Breast epithelium (tissue), 4 donors: ENCODE results near the gene ARX. TPM values are rescaled to one million over a fixed set of nuclear protein-coding genes. Genes with fewer than 3 reads are reported as not detected.

Experiments used
- DNase-seq, 2 donors: peaks; one replicate each; pipeline ENCODE4 v3.0.0-alpha.2; 2019; ENCODE audit warnings: low spot score in 2 of 2
- H3K27ac ChIP-seq, 2 donors: fragments of 200-600 bp; sonication (generic) in 1 of 2; one replicate each; pipeline ENCODE4 v1.5.1; 2016 to 2019; ENCODE audit warnings: mild to moderate bottlenecking in 1 of 2
- H3K27me3 ChIP-seq, 2 donors: fragments of 200-600 bp; sonication (generic) in 1 of 2; one replicate each; pipeline versions ENCODE4 v1.5.1 to v1.6.0; 2017 to 2019; ENCODE audit warnings: control low read depth in 1 of 2, mild to moderate bottlenecking in 1 of 2
- H3K36me3 ChIP-seq: fragments of 200-600 bp; one replicate; pipeline ENCODE4 v1.5.1; 2019
- H3K4me1 ChIP-seq, 2 donors: fragments of 200-600 bp; sonication (generic); one replicate each; pipeline ENCODE4 v1.5.1; 2016 to 2019; ENCODE audit warnings: control low read depth in 1 of 2
- H3K4me3 ChIP-seq, 3 donors: fragments of 200-600 bp; sonication (generic); 1 replicate in 2 of 3; 2 replicates in 1 of 3; pipeline ENCODE4 v1.5.1; 2016 to 2019; ENCODE audit warnings: mild to moderate bottlenecking in 3 of 3, moderate library complexity in 2 of 3
- H3K9me3 ChIP-seq, 2 donors: fragments of 200-600 bp; sonication (generic) in 1 of 2; one replicate each; pipeline ENCODE4 v1.5.1; 2016 to 2019; ENCODE audit warnings: control low read depth in 1 of 2
- POLR2A ChIP-seq: fragments of 450-650 bp; IDR thresholded peaks from one replicate; pipeline ENCODE4 v1.6.1; 2016; ENCODE audit warnings: antibody characterized with exemption, mild to moderate bottlenecking, moderate library complexity
- POLR2AphosphoS5 ChIP-seq, 3 donors: sonication (generic); formaldehyde crosslinking; IDR thresholded peaks; one replicate each; pipeline ENCODE4 v1.6.1; 2017; ENCODE audit warnings: antibody characterized with exemption in 3 of 3
- intact Hi-C: fragments of 100-400 bp; cut with DNase I; formaldehyde crosslinking; loops from one replicate; pipeline ENCODE4 v1.15.1; 2023; ENCODE audit warnings: low total_unique reads
- total RNA-seq, 3 donors: library from RNA; depleted of rRNA; stranded (reverse); fragments of >200 nt; gene quantifications; one replicate each; pipeline ENCODE4 v1.1.0, GENCODE V29; 2016
- TF ChIP-seq, protein P1 (sequence below), 3 donors: fragments of 450-650 bp; IDR thresholded peaks; one replicate each; pipeline ENCODE4 v1.5.1; 2016 to 2017; ENCODE audit warnings: antibody characterized with exemption in 3 of 3, mild to moderate bottlenecking in 3 of 3, moderate library complexity in 3 of 3

The ARX gene
- total RNA-seq, 3 donors from 2014 or later, result 0.33 TPM; not detected in 2

DNA sequence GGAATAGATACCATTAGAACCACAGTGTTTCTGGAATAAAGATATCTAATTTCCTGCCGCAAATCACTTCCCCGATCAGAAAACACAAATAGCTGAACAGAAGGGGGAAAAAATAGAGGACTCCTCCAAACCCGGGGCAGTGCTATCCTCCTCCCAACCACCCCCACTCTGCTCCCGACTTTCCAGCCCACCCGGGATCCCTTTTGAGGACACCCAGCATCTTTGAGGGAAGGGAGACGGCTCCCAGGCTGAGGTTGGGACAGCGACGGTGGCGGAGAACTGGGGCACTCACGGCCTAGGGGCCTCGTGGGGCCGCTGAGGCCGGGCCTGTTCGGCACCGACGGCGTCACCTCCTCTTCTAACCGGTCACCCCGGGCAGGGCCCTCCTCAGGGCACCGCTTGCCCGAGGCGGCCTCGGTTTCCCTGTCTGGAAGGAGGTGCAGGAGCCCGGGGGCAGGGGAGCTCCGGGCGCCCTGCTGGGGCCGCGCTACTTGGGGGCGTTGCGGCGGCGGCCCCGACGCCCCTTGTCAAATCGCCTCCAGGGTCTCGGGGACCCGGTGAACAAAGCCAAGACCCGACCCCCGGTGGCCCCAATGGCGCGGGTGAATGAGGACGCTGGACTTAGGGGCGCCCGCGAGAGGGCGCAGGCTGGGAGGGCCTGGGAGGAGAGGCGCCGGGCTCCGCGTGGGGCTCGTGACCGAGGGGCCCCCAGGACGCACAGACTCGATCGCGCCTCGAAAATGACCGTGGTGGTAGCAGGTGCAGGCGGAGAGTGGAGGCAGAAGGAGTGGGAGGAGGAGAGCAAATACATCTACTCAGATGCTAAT, 6.9 kb upstream of the ARX start:
- no peaks in the 10 kb centered on the region for H3K9me3 ChIP-seq
- H3K4me1 ChIP-seq, result no peaks in the 10 kb centered on the region
- DNase-seq, result no peak
- peaks cover 8 to 87% of the 10 kb centered on the region in 2 donors for H3K27me3 ChIP-seq
- H3K36me3 ChIP-seq, result no peaks in the 10 kb centered on the region
- TF ChIP-seq, protein P1, sequence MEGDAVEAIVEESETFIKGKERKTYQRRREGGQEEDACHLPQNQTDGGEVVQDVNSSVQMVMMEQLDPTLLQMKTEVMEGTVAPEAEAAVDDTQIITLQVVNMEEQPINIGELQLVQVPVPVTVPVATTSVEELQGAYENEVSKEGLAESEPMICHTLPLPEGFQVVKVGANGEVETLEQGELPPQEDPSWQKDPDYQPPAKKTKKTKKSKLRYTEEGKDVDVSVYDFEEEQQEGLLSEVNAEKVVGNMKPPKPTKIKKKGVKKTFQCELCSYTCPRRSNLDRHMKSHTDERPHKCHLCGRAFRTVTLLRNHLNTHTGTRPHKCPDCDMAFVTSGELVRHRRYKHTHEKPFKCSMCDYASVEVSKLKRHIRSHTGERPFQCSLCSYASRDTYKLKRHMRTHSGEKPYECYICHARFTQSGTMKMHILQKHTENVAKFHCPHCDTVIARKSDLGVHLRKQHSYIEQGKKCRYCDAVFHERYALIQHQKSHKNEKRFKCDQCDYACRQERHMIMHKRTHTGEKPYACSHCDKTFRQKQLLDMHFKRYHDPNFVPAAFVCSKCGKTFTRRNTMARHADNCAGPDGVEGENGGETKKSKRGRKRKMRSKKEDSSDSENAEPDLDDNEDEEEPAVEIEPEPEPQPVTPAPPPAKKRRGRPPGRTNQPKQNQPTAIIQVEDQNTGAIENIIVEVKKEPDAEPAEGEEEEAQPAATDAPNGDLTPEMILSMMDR (IDR thresholded peaks at IDR 0.05), result no peak
- no peak for TF ChIP-seq POLR2A
- no peak for TF ChIP-seq POLR2AphosphoS5 (IDR thresholded peaks at IDR 0.05)
- intact Hi-C loops, result no loop called here
- no peak overlapping the region for H3K4me3 ChIP-seq
- no peak overlapping the region for H3K27ac ChIP-seq

DNA sequence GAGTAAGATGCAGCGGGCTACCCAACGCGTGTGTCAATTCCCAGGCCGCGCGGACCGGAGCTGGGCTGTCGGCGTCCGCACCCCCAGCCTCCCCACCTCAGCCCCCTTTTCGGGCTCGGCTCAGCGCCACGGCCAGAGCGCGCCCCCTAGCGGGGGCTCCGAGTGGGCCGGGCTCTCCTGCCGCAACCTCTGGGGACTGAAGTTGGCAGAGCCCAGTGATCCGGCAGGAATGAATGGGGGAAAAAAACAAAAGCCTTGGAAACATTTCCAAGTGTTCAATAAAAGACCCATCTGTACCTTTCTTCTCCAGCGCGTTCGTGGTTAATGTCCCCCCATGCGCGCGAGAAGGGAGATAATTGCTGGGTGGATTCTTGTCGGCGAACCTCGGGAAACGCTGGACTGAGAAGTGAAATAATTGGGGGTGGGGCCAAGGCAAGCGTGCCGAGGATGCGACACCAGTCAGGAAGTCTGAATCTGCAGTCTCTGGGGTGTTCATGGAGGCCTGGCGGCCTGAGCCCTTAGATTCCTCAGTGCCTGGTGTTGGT, 5.2 kb upstream of the ARX start:
- no peak for DNase-seq
- H3K4me3 ChIP-seq, result peak overlapping the region in 1 of 3 donors; percentile 41
- H3K4me1 ChIP-seq, result no peaks in the 10 kb centered on the region
- peaks cover 8 to 98% of the 10 kb centered on the region in 2 donors for H3K27me3 ChIP-seq
- no peaks in the 10 kb centered on the region for H3K36me3 ChIP-seq
- intact Hi-C loops, result no loop called here
- TF ChIP-seq POLR2AphosphoS5 (IDR thresholded peaks at IDR 0.05) (no peak), POLR2A (no peak)
- TF ChIP-seq, protein P1 (IDR thresholded peaks at IDR 0.05), result no peak
- H3K27ac ChIP-seq, result no peak overlapping the region
- no peaks in the 10 kb centered on the region for H3K9me3 ChIP-seq

DNA sequence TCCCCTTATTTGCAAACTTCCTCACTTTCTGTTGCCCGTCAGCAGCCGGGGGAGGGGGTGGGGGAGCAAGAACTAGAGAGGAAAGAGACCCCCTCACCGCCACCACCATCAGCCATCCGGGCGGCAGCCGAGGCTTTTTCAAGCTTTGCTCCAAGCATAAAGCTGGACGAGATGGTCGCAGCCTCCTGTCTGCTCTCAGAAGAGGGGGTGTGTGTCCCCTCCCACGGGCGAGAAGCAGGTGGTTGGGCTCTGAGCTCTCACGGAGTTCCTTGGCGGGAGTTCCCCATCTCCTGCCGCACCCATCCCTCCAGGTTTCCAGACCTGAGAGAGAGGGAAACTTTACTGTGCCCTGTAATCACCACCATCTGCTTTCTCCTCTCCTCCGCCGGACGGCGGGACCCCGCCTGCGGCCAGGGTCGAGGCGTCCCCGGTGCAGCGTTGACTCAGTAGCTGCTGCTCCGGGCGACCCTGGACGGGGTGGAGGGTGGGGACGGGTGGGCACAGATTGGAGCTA, 4.7 kb upstream of the ARX start:
- Histone ChIP-seq H3K27me3 (peaks cover 9 to 98% of the 10 kb centered on the region in 2 donors), H3K36me3 (no peaks in the 10 kb centered on the region), H3K4me1 (no peaks in the 10 kb centered on the region), H3K4me3 (peak overlapping the region in 1 of 3 donors; percentile 41), H3K9me3 (peaks cover 0 to 3% of the 10 kb centered on the region in 2 donors), H3K27ac (no peak overlapping the region)
- intact Hi-C loops, result no loop called here
- TF ChIP-seq POLR2A, result no peak
- TF ChIP-seq, protein P1 (IDR thresholded peaks at IDR 0.05), result no peak
- TF ChIP-seq POLR2AphosphoS5 (IDR thresholded peaks at IDR 0.05), result no peak
- DNase-seq, result no peak

DNA sequence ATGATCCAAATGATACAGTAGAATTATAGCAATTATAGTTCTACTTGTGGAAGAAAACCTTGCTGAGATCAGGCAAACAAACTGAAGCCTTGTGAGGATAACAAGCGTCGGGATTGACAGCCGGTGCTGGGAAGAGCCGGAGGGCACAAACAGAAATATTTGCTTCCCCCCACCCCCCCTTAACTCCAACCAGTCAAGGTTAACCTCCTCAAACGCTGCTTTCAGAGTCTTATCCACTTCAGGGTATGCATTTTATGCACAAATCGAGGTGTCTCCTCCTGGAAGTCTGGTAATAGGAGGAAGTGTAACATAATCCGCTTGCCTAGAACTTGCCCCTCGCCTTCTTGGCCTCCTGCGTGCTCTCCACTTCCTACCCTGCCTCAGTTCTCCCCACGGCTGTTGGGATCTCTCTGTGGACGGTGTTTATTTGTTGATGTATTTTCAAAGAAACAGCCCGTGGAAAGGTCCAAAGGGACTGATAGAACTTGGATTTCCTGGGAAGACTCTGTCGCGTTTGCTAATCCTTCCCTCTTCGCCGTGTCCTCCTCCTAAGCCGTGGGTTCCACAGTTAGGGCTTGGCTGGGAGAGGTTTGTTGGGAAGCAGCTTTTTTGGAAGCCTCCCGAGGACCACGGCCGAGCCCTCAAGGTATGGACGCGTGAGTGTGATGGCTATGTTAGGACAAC, 4.1 kb upstream of the ARX start:
- Histone ChIP-seq H3K4me3 (peak overlapping the region in 1 of 3 donors; percentile 41), H3K36me3 (no peaks in the 10 kb centered on the region), H3K9me3 (peaks cover 0 to 5% of the 10 kb centered on the region in 2 donors), H3K4me1 (no peaks in the 10 kb centered on the region), H3K27me3 (peaks cover 10 to 98% of the 10 kb centered on the region in 2 donors), H3K27ac (no peak overlapping the region)
- DNase-seq, result no peak
- TF ChIP-seq POLR2A (no peak), POLR2AphosphoS5 (IDR thresholded peaks at IDR 0.05) (no peak)
- TF ChIP-seq, protein P1 (IDR thresholded peaks at IDR 0.05), result no peak
- intact Hi-C loops, result no loop called here
